Measurements from ENCODE around the gene GAS2. TPM values are rescaled to one million over a fixed set of nuclear protein-coding genes. Genes with fewer than 3 reads are reported as not detected.

GAS2 gene
- total and polyA plus RNA-seq, 2 of the 4 experiments (the other 2 are of a cell fraction) = 0.51 to 0.90 TPM

DNA sequence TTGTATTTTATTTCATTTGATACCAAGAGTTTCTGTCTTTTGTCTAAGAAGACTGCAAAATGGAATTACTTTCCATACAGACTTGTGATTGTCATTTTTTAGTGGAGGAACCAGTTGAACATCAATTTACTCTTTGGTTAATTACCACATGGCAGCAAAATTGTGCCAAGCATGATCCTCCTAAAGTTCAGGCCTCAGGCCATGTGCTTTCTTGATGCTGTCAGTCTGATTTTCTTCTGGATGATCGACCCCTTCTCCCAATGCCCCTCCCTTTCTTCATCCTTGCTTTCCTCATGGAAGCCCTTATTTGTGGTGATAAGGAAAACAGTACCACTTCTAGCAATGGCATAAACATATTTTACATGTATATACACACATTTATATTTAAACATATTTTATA lies 87.0 kb downstream of the GAS2 start:
- no peak overlapping the region for H3K18ac ChIP-seq (ENCODE audit: low read depth, low read length)
- DNase-seq (no peak), ATAC-seq (ENCODE audit: low read depth) (no peak)
- CTCF ChIA-PET = no interaction called here
- no peak overlapping the region for H3K4me2 ChIP-seq (ENCODE audit: low read depth, low read length)
- no peak overlapping the region for H3K14ac ChIP-seq (replicated peaks; ENCODE audit: low read depth, low read length)
- no peak overlapping the region for H2AK9ac ChIP-seq (replicated peaks; ENCODE audit: low read depth, low read length, poor library complexity)
- no peaks in the 10 kb centered on the region for H3K4me1 ChIP-seq (ENCODE audit: control insufficient read depth, insufficient read depth, low read length)
- H3K4me3 ChIP-seq (ENCODE audit: insufficient read depth, low read depth, low read length) = no peak overlapping the region
- H3K36me3 ChIP-seq (ENCODE audit: control insufficient read depth, insufficient read depth, low read length) = no peaks in the 10 kb centered on the region
- H2AK5ac ChIP-seq (ENCODE audit: low read depth, low read length) = no peak overlapping the region
- no peaks in the 10 kb centered on the region for H4K20me1 ChIP-seq (ENCODE audit: insufficient read depth, low read length)
- no peak overlapping the region for H2BK120ac ChIP-seq (ENCODE audit: low read depth, low read length)
- H3K79me1 ChIP-seq (ENCODE audit: low read depth in 1 of 2, low read length in 2 of 2) = no peaks in the 10 kb centered on the region
- no TSS peak for BruUV-seq (replicated peaks)
- no CpG with 5 or more reads among the region's 1 CpG for WGBS, 2 experiments (ENCODE audit: extremely low coverage in 2 of 2, insufficient read length in 1 of 2)
- H2BK15ac ChIP-seq (ENCODE audit: low read depth, low read length) = no peak overlapping the region
- dilution Hi-C loops (cut with HindIII; ENCODE audit: low sequenced_read_pairs, unreplicated experiment) = no loop called here
- H3K9ac ChIP-seq (ENCODE audit: low read depth, low read length) = no peak overlapping the region
- in situ Hi-C loops (cut with MboI; ENCODE audit: low sequenced_read_pairs) = no loop called here
- H4K8ac ChIP-seq (ENCODE audit: low read depth in 2 of 2, low read length in 2 of 2) = no peak overlapping the region
- no peak overlapping the region for H3K4ac ChIP-seq (ENCODE audit: low read depth, low read length)
- H4K5ac ChIP-seq (ENCODE audit: low read depth, low read length) = no peak overlapping the region
- H3K56ac ChIP-seq (ENCODE audit: extremely low read depth, insufficient read depth, low read length) = no peak overlapping the region
- H3K27me3 ChIP-seq (ENCODE audit: control insufficient read depth, insufficient read depth, low read length) = no peaks in the 10 kb centered on the region
- TF ChIP-seq, protein P1, sequence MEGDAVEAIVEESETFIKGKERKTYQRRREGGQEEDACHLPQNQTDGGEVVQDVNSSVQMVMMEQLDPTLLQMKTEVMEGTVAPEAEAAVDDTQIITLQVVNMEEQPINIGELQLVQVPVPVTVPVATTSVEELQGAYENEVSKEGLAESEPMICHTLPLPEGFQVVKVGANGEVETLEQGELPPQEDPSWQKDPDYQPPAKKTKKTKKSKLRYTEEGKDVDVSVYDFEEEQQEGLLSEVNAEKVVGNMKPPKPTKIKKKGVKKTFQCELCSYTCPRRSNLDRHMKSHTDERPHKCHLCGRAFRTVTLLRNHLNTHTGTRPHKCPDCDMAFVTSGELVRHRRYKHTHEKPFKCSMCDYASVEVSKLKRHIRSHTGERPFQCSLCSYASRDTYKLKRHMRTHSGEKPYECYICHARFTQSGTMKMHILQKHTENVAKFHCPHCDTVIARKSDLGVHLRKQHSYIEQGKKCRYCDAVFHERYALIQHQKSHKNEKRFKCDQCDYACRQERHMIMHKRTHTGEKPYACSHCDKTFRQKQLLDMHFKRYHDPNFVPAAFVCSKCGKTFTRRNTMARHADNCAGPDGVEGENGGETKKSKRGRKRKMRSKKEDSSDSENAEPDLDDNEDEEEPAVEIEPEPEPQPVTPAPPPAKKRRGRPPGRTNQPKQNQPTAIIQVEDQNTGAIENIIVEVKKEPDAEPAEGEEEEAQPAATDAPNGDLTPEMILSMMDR (conservative IDR thresholded peaks at IDR 0.05; ENCODE audit: low read depth, low read length) = no peak
- TF ChIP-seq RAD21 (IDR thresholded peaks at IDR 0.05; ENCODE audit: low read length) (no peak), RCOR1 (IDR thresholded peaks at IDR 0.05; ENCODE audit: insufficient replicate concordance, low read length) (no peak), BHLHE40 (IDR thresholded peaks at IDR 0.05; ENCODE audit: low read depth, low read length) (no peak), MAFK (IDR thresholded peaks at IDR 0.05; ENCODE audit: low read depth, low read length) (no peak), RFX5 (IDR thresholded peaks at IDR 0.05; ENCODE audit: low read depth, low read length) (no peak), CEBPB (IDR thresholded peaks at IDR 0.05; ENCODE audit: low read depth, low read length) (no peak), FOS (IDR thresholded peaks at IDR 0.05; ENCODE audit: low read depth, low read length) (no peak), NFE2L2 (IDR thresholded peaks at IDR 0.05; ENCODE audit: low read depth, low read length) (no peak), SMC3 (IDR thresholded peaks at IDR 0.05; ENCODE audit: low read depth, low read length) (no peak), MAZ (IDR thresholded peaks at IDR 0.05; ENCODE audit: borderline replicate concordance, low read depth, low read length) (no peak), MXI1 (IDR thresholded peaks at IDR 0.05; ENCODE audit: borderline replicate concordance, low read depth, low read length) (no peak), CHD1 (IDR thresholded peaks at IDR 0.05; ENCODE audit: low read depth, low read length) (no peak)
- TF ChIP-seq, protein P2, sequence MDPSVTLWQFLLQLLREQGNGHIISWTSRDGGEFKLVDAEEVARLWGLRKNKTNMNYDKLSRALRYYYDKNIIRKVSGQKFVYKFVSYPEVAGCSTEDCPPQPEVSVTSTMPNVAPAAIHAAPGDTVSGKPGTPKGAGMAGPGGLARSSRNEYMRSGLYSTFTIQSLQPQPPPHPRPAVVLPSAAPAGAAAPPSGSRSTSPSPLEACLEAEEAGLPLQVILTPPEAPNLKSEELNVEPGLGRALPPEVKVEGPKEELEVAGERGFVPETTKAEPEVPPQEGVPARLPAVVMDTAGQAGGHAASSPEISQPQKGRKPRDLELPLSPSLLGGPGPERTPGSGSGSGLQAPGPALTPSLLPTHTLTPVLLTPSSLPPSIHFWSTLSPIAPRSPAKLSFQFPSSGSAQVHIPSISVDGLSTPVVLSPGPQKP (IDR thresholded peaks at IDR 0.05; ENCODE audit: borderline replicate concordance, low read depth, low read length) = no peak
- TF ChIP-seq, protein P3, sequence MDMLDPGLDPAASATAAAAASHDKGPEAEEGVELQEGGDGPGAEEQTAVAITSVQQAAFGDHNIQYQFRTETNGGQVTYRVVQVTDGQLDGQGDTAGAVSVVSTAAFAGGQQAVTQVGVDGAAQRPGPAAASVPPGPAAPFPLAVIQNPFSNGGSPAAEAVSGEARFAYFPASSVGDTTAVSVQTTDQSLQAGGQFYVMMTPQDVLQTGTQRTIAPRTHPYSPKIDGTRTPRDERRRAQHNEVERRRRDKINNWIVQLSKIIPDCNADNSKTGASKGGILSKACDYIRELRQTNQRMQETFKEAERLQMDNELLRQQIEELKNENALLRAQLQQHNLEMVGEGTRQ (IDR thresholded peaks at IDR 0.05; ENCODE audit: low read depth, low read length) = no peak
- no peak overlapping the region for H2BK5ac ChIP-seq (ENCODE audit: low read depth, low read length, poor library complexity, severe bottlenecking)
- POLR2A ChIA-PET (ENCODE audit: unreplicated experiment) = no interaction called here
- H2AFZ ChIP-seq (replicated peaks; ENCODE audit: low read length, poor library complexity) = no peak overlapping the region
- H3K9me1 ChIP-seq (ENCODE audit: insufficient read depth, low read length) = no peaks in the 10 kb centered on the region
- H3K23ac ChIP-seq (ENCODE audit: low read depth, low read length) = no peak overlapping the region
- no peak overlapping the region for H3K27ac ChIP-seq (ENCODE audit: insufficient read depth, low read length)
- H3K9me3 ChIP-seq (ENCODE audit: control insufficient read depth, insufficient read depth, low read length) = no peaks in the 10 kb centered on the region
- no peak overlapping the region for H2BK20ac ChIP-seq (ENCODE audit: low read depth, low read length)
- intact Hi-C loops (cut with micrococcal nuclease) = no loop called here
- H4K91ac ChIP-seq (ENCODE audit: insufficient read depth, low read depth, low read length) = no peak overlapping the region

Data from IMR-90 (cell line).